ENCODE measurements around the gene EPN2. TPM values are rescaled to one million over a fixed set of nuclear protein-coding genes. Genes with fewer than 3 reads are reported as not detected.

Gene EPN2
- total and polyA plus RNA-seq, 2 experiments from 2014 or later = 34.0 to 149 TPM

- Mint-ChIP-seq H3K27ac (no peak overlapping the region), H3K4me3 (no peak overlapping the region)
Measured at GRCh38 chr17:19263641-19264051, 26.5 kb downstream of the EPN2 start.

More at GRCh38 chr17:19263641-19264051, 26.5 kb downstream of the EPN2 start:
- Mint-ChIP-seq H3K36me3 (ENCODE audit: low read depth) (no peaks in the 10 kb centered on the region; the same call in 2 of the 3 replicates), H3K4me1 (peaks cover 29% of the 10 kb centered on the region), H3K27me3 (ENCODE audit: insufficient read depth, low read depth, poor library complexity) (peaks cover 3% of the 10 kb centered on the region), H3K9me3 (no peaks in the 10 kb centered on the region)
- no peak overlapping the region for H3K27ac ChIP-seq (ENCODE audit: low read depth)
- ATAC-seq (no peak), DNase-seq (ENCODE audit: low spot score) (no peak)
- no peaks in the 10 kb centered on the region; the same call in 1 of the 2 replicates for H3K36me3 ChIP-seq (ENCODE audit: insufficient read depth)
- H3F3A ChIP-seq (replicated peaks; ENCODE audit: low read depth) = 0 out of 2 replicates have a peak, but pooled peaks cover 2% of the 10 kb centered on the region
- H3K79me2 ChIP-seq (replicated peaks; ENCODE audit: insufficient read depth) = peaks cover 87% of the 10 kb centered on the region
- peaks cover 65% of the 10 kb centered on the region for H4K20me1 ChIP-seq (replicated peaks; ENCODE audit: insufficient read depth)
- TF ChIP-seq ZNF462 (CRISPR knock-in tag; IDR thresholded peaks at IDR 0.05) (no peak), CREB1 (CRISPR knock-in tag; IDR thresholded peaks at IDR 0.05; ENCODE audit: low read depth) (no peak), POLR2AphosphoS5 (IDR thresholded peaks at IDR 0.05; ENCODE audit: low read depth) (no peak), ZNF114 (CRISPR knock-in tag; IDR thresholded peaks at IDR 0.05) (no peak), ZNF331 (CRISPR knock-in tag; IDR thresholded peaks at IDR 0.05; ENCODE audit: low read depth) (no peak), REST (IDR thresholded peaks at IDR 0.05; ENCODE audit: unreplicated experiment) (no peak), EZH2 (IDR thresholded peaks at IDR 0.05; ENCODE audit: low read depth, unreplicated experiment) (no peak), JUNB (IDR thresholded peaks at IDR 0.05; ENCODE audit: unreplicated experiment) (no peak), ETS1 (IDR thresholded peaks at IDR 0.05) (no peak)
- no peaks in the 10 kb centered on the region for H3K9me2 ChIP-seq (ENCODE audit: insufficient read depth)
- no peak overlapping the region for H2AFZ ChIP-seq
- peaks cover 10% of the 10 kb centered on the region; the same call in 1 of the 2 replicates for H3K4me1 ChIP-seq (ENCODE audit: insufficient read depth)
- no peak overlapping the region for H3K4me3 ChIP-seq
- no peaks in the 10 kb centered on the region for H3K27me3 ChIP-seq (ENCODE audit: insufficient read depth)
- H3K4me2 ChIP-seq = no peak overlapping the region
